Measurements from ENCODE around the gene SHC1.

DNA sequence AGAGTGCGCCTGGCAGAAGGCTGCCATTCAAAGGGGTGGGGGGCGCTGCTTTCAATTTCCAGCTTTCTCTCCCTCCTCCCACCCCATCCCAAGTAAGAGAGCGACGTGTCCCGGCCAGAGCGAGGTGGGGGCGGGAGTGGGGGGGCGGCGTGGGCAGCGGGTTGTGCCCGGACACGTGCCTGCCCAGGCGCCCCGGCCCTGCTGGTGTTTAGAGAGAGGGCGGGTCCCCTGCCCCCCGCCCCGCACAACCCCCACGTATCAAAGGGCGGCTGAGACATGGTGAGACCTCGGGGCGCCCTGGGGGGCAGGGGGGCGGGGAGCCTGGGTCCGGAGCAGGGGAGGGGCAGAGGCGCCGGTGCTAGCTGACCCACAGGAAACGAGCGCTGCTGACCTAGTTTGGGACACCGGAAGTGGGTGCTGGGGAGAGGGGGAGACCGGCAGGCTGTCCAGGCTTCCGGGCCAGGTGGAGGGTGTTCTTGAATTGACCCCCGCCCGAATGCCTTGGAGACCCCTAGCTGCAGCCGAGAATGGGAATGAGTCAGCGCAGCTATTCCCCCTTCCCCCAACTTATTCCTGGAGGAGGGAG is 33.3 kb upstream of the SHC1 start:
- TF ChIP-seq POLR2A (IDR thresholded peaks at IDR 0.05; ENCODE audit: low read length), result no peak
- no peak for TF ChIP-seq GATA1 (IDR thresholded peaks at IDR 0.05; ENCODE audit: low read depth, low read length)

Measured in erythroblast (primary cell).